H1 (cell line): ENCODE results near the gene DCDC1. TPM values are rescaled to one million over a fixed set of nuclear protein-coding genes. Genes with fewer than 3 reads are reported as not detected.

Experiments used
- CTCF ChIA-PET: fragments of 300-600 bp; sonication (Branson Sonifier 250); formaldehyde crosslinking; loops from one replicate; lab custom pipeline; 2021; ENCODE audit not compliant: partially characterized antibody; lab: Charles Lee
- POLR2A ChIA-PET: fragments of 300-600 bp; sonication (Branson Sonifier 250); formaldehyde crosslinking; loops from one replicate; lab custom pipeline; 2021; ENCODE audit warnings: inconsistent platforms; ENCODE audit not compliant: partially characterized antibody; lab: Charles Lee
- DNase-seq, 2 experiments: peaks; one replicate each; pipeline versions ENCODE4 v3.0.0 to v3.0.0-alpha.2; 2010 to 2022; ENCODE audit warnings: low spot score in 2 of 2, low read depth in 1 of 2, mixed read lengths in 1 of 2
- FAIRE-seq: peaks from 2 replicates; lab custom pipeline; 2011; peaks lifted over from hg19 to GRCh38; lab: Jason Lieb, UNC
- H2AFZ ChIP-seq: 2 replicates; pipeline ENCODE4 v1.8.1; 2012; ENCODE audit warnings: low read length, inconsistent platforms
- H2AK5ac ChIP-seq: 2 replicates; pipeline ENCODE4 v1.6.1; 2013; ENCODE audit warnings: low read depth, low read length
- H2BK120ac ChIP-seq: replicated peaks from 2 replicates; pipeline ENCODE3; 2013; ENCODE audit warnings: low read depth, low read length, inconsistent platforms
- H2BK12ac ChIP-seq: 2 replicates; pipeline ENCODE4 v1.6.1; 2013; ENCODE audit warnings: low read depth, low read length
- H2BK15ac ChIP-seq: 2 replicates; pipeline ENCODE4 v1.6.1; 2013; ENCODE audit warnings: low read length
- H2BK20ac ChIP-seq: 2 replicates; pipeline ENCODE4 v1.6.1; 2013; ENCODE audit warnings: low read length
- H2BK5ac ChIP-seq: 2 replicates; pipeline ENCODE4 v1.6.1; 2013; ENCODE audit warnings: low read depth, low read length
- H3K14ac ChIP-seq: 2 replicates; pipeline ENCODE4 v1.6.1; 2013; ENCODE audit warnings: inconsistent platforms; ENCODE audit not compliant: insufficient read length
- H3K18ac ChIP-seq: 2 replicates; pipeline ENCODE4 v1.6.1; 2013; ENCODE audit warnings: low read length; ENCODE audit errors: extremely low read depth
- H3K23ac ChIP-seq: 2 replicates; pipeline ENCODE4 v1.6.1; 2013; ENCODE audit warnings: inconsistent platforms; ENCODE audit not compliant: insufficient read length
- H3K23me2 ChIP-seq: 2 replicates; pipeline ENCODE4 v1.6.1; 2013; ENCODE audit warnings: low read depth, low read length
- H3K27ac ChIP-seq: 2 replicates; pipeline ENCODE4 v1.6.1; 2011; ENCODE audit warnings: low read depth, low read length, inconsistent platforms
- H3K27me3 ChIP-seq, 4 experiments: replicated peaks in 1 of 4; 1 replicate in 1 of 4; 2 replicates in 3 of 4; pipeline versions ENCODE4 v1.6.1 to v1.8.1; 2011 to 2013; ENCODE audit warnings: low read length in 3 of 4, mild to moderate bottlenecking in 3 of 4, inconsistent platforms in 2 of 4, mixed read lengths in 2 of 4, moderate library complexity in 1 of 4; ENCODE audit not compliant: control insufficient read depth in 3 of 4, insufficient read depth in 3 of 4; ENCODE audit errors: extremely low read depth in 1 of 4
- H3K36me3 ChIP-seq, 4 experiments: 2 replicates each; pipeline versions ENCODE4 v1.6.1 to v1.8.1; 2011 to 2013; ENCODE audit warnings: mild to moderate bottlenecking in 4 of 4, low read length in 3 of 4, moderate library complexity in 2 of 4, control low read depth in 1 of 4, inconsistent platforms in 1 of 4; ENCODE audit not compliant: insufficient read depth in 4 of 4, control insufficient read depth in 2 of 4
- H3K4ac ChIP-seq: replicated peaks from 2 replicates; pipeline ENCODE3; 2013; ENCODE audit warnings: low read length, low read depth, mixed read lengths, inconsistent platforms; ENCODE audit not compliant: insufficient read length
- H3K4me1 ChIP-seq, 4 experiments: replicated peaks in 1 of 4; 1 replicate in 1 of 4; 2 replicates in 3 of 4; pipeline versions ENCODE4 v1.6.1 to v1.8.1; 2011 to 2013; ENCODE audit warnings: low read length in 3 of 4, inconsistent platforms in 2 of 4, mixed read lengths in 1 of 4; ENCODE audit not compliant: insufficient read depth in 4 of 4, control insufficient read depth in 3 of 4
- H3K4me2 ChIP-seq, 2 experiments: 2 replicates each; pipeline versions ENCODE4 v1.6.1 to v1.8.1; 2011 to 2013; ENCODE audit warnings: low read depth in 2 of 2, low read length in 2 of 2, control low read depth in 1 of 2, inconsistent platforms in 1 of 2, mild to moderate bottlenecking in 1 of 2; ENCODE audit not compliant: insufficient read depth in 1 of 2
- H3K4me3 ChIP-seq, 4 experiments: fragments of 200-600, 300-600 bp in 1 of 4; sonication (generic), shearing (Covaris generic), sonication (Bioruptor Twin) in 1 of 4; 2 replicates each; pipeline versions ENCODE4 v1.5.1 to v1.8.1; 2011 to 2016; ENCODE audit warnings: low read length in 4 of 4, low read depth in 3 of 4, control low read depth in 2 of 4, inconsistent platforms in 2 of 4, mild to moderate bottlenecking in 2 of 4, mixed read lengths in 1 of 4, moderate library complexity in 1 of 4; ENCODE audit not compliant: insufficient read depth in 2 of 4; ENCODE audit errors: extremely low read depth in 1 of 4
- H3K56ac ChIP-seq: replicated peaks from 2 replicates; pipeline ENCODE3; 2013; ENCODE audit warnings: low read depth, mild to moderate bottlenecking, mixed read lengths, low read length, inconsistent platforms; ENCODE audit not compliant: insufficient read length
- H3K79me1 ChIP-seq: 2 replicates; pipeline ENCODE4 v1.6.1; 2013; ENCODE audit warnings: low read depth, low read length, control low read depth
- H3K79me2 ChIP-seq, 2 experiments: 2 replicates each; pipeline versions ENCODE4 v1.6.1 to v1.8.1; 2012 to 2013; ENCODE audit warnings: low read length in 2 of 2, mild to moderate bottlenecking in 2 of 2, inconsistent platforms in 1 of 2; ENCODE audit not compliant: insufficient read depth in 2 of 2, control insufficient read depth in 1 of 2
- H3K9ac ChIP-seq, 4 experiments: replicated peaks in 1 of 4; 1 replicate in 1 of 4; 2 replicates in 3 of 4; pipeline versions ENCODE4 v1.6.1 to v1.8.1; 2011 to 2013; ENCODE audit warnings: low read depth in 3 of 4, low read length in 3 of 4, control low read depth in 2 of 4, mild to moderate bottlenecking in 2 of 4, moderate library complexity in 2 of 4, inconsistent platforms in 1 of 4; ENCODE audit errors: extremely low read depth in 1 of 4
- H3K9me3 ChIP-seq, 2 experiments: 2 replicates each; pipeline versions ENCODE4 v1.6.1 to v1.8.1; 2012 to 2013; ENCODE audit warnings: mild to moderate bottlenecking in 2 of 2, moderate library complexity in 2 of 2, control low read depth in 1 of 2, inconsistent platforms in 1 of 2, low read depth in 1 of 2, low read length in 1 of 2, mixed read lengths in 1 of 2; ENCODE audit not compliant: insufficient read depth in 2 of 2
- H4K20me1 ChIP-seq, 2 experiments: replicated peaks in 1 of 2; 2 replicates each; pipeline versions ENCODE3 to v1.8.1; 2011 to 2013; ENCODE audit warnings: inconsistent platforms in 2 of 2, low read length in 2 of 2, mild to moderate bottlenecking in 1 of 2; ENCODE audit not compliant: insufficient read depth in 2 of 2, control insufficient read depth in 1 of 2
- H4K5ac ChIP-seq: 2 replicates; pipeline ENCODE4 v1.6.1; 2013; ENCODE audit warnings: low read length, low read depth, mixed read lengths, inconsistent platforms; ENCODE audit not compliant: insufficient read length
- H4K8ac ChIP-seq: 2 replicates; pipeline ENCODE4 v1.8.0; 2013; ENCODE audit warnings: mild to moderate bottlenecking, moderate library complexity, low read length, inconsistent platforms; ENCODE audit not compliant: insufficient read depth; ENCODE audit errors: extremely low read depth
- H4K91ac ChIP-seq: replicated peaks from 2 replicates; pipeline ENCODE3; 2013; ENCODE audit warnings: low read length, mixed read lengths, inconsistent platforms; ENCODE audit not compliant: insufficient read length
- EGR1 ChIP-seq: IDR thresholded peaks from 2 replicates; pipeline ENCODE4 v1.6.1; 2011; ENCODE audit warnings: low read depth, low read length, borderline replicate concordance
- EZH2 ChIP-seq: fragments of 200-600 bp; sonication (generic); IDR thresholded peaks from 2 replicates; pipeline ENCODE4 v1.7.1; 2012; ENCODE audit warnings: low read depth, mild to moderate bottlenecking, moderate library complexity, low read length, inconsistent platforms; ENCODE audit not compliant: severe bottlenecking
- GABPA ChIP-seq: IDR thresholded peaks from 2 replicates; pipeline ENCODE4 v1.6.1; 2011; ENCODE audit warnings: mild to moderate bottlenecking, low read length, moderate library complexity, borderline replicate concordance; ENCODE audit not compliant: insufficient read depth
- RFX5 ChIP-seq: IDR thresholded peaks from 2 replicates; pipeline ENCODE4 v1.6.1; 2011; ENCODE audit warnings: low read depth, low read length, improper control_type of control experiment, borderline replicate concordance
- SAP30 ChIP-seq: fragments of 300-600 bp; sonication (generic); IDR thresholded peaks from 2 replicates; pipeline ENCODE4 v1.7.1; 2012; ENCODE audit warnings: low read length, moderate library complexity, mild to moderate bottlenecking, inconsistent platforms; ENCODE audit not compliant: insufficient read depth, insufficient replicate concordance
- WGBS, 2 experiments: shearing (Covaris generic) in 1 of 2; methylation state at CpG; one replicate each; pipeline versions ENCODE4 v1.1.6 to v1.1.7; 2013 to 2015; ENCODE audit warnings: low lambda C conversion rate in 2 of 2, mixed read lengths in 2 of 2, inconsistent platforms in 1 of 2, low coverage in 1 of 2, missing lambda C conversion rate in 1 of 2; ENCODE audit not compliant: insufficient replicate concordance in 2 of 2, insufficient coverage in 1 of 2, insufficient read length in 1 of 2; ENCODE audit errors: extremely low coverage in 1 of 2, missing lambda C conversion rate in 1 of 2; 5-methylcytosine and 5-hydroxymethylcytosine counted together
- polyA plus RNA-seq, 7 experiments: library from polyadenylated mRNA; depleted of rRNA in 3 of 7; stranded (reverse) in 5 of 7; unstranded in 2 of 7; fragments of >200 nt in 5 of 7; fragments of 200-250 nt in 2 of 7; gene quantifications; 1 replicate in 5 of 7; 2 replicates in 1 of 7; 4 replicates in 1 of 7; pipeline versions ENCODE4 v1.2.1 to v1.2.3, GENCODE V29; 2011 to 2013; ENCODE audit warnings: missing spikeins in 2 of 7, mixed read lengths in 2 of 7
- total RNA-seq: library from RNA; stranded (reverse); fragmentation: NEBNext Ultra II Directional; extraction: Animal tissue kit (Norgen Biotek cat#: 25700); gene quantifications from 2 replicates; pipeline ENCODE4 v1.2.1, GENCODE V29; 2021
- TF ChIP-seq, protein P1 (sequence below): IDR thresholded peaks from 2 replicates; pipeline ENCODE4 v1.6.1; 2011; ENCODE audit warnings: low read length, improper control_type of control experiment
- TF ChIP-seq, protein P2 (sequence below): IDR thresholded peaks from 2 replicates; pipeline ENCODE4 v1.6.1; 2012; ENCODE audit warnings: inconsistent platforms
- TF ChIP-seq, protein P3 (sequence below), 3 experiments: IDR thresholded peaks; 1 replicate in 2 of 3; 2 replicates in 1 of 3; pipeline versions ENCODE4 v1.5.1 to v1.6.1; 2011; ENCODE audit warnings: low read length in 3 of 3, mild to moderate bottlenecking in 3 of 3, inconsistent platforms in 2 of 3, low read depth in 1 of 3, moderate library complexity in 1 of 3; ENCODE audit not compliant: insufficient read depth in 1 of 3; ENCODE audit errors: control extremely low read depth in 1 of 3

Gene DCDC1
- total and polyA plus RNA-seq, 2 of the 8 experiments (the other 6 are each of a cell fraction or from before 2014, with no cell fraction given), result 0.15 to 0.56 TPM

DNA sequence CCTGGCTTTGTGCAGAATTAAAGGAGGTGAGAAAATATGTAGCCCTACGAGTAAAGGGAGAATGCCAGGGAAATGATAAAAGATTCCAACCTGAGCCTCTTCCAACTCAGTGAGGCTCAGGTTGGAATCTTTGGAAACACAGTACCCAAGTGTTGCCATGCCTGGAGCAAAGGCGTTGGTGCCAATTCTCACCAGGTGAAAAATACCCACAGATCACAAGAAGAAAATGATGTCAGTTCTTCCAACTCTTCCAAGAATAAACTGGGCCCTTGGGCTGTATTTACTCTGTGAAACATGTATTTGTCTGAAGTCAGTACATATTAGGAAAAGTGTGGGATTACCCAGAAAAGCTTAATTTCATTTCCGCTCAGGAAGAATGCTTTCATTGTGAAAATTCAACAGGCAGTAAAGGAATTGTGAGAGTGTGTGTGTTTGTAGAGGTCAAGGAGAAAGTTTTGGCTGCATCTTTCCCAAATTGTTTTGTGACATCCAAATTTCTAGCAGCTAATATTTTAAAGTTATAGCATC, 548.0 kb downstream of the DCDC1 start:
- no peak overlapping the region for H3K4ac ChIP-seq
- H2BK120ac ChIP-seq, result no peak overlapping the region
- H4K20me1 ChIP-seq, result no peaks in the 10 kb centered on the region
- no peaks in the 10 kb centered on the region for H3K4me1 ChIP-seq
- no peak overlapping the region for H3K56ac ChIP-seq
- H2BK20ac ChIP-seq, result no peak overlapping the region
- H4K91ac ChIP-seq, result no peak overlapping the region
- no peaks in the 10 kb centered on the region for H3K23me2 ChIP-seq
- ChIA-PET POLR2A (no interaction called here), CTCF (interaction anchor here (1.6 kb wide), 1 partner anchor 12 kb away, joined by 3 read pairs; no protein-coding TSS in a partner anchor)
- H2BK5ac ChIP-seq, result no peak overlapping the region
- H2AK5ac ChIP-seq, result no peak overlapping the region
- no peaks in the 10 kb centered on the region; a peak in 1 of 8 replicates for H3K36me3 ChIP-seq
- no peaks in the 10 kb centered on the region for H3K79me2 ChIP-seq
- H4K5ac ChIP-seq, result no peak overlapping the region
- no peak overlapping the region for H4K8ac ChIP-seq
- no peak overlapping the region for H3K27ac ChIP-seq
- no peak for DNase-seq
- H3K14ac ChIP-seq, result no peak overlapping the region
- no peak for FAIRE-seq
- H3K4me3 ChIP-seq, result no peak overlapping the region
- H3K4me2 ChIP-seq, result no peak overlapping the region
- H3K9me3 ChIP-seq, result no peaks in the 10 kb centered on the region
- H3K23ac ChIP-seq, result no peak overlapping the region
- no peaks in the 10 kb centered on the region; a peak in 1 of 7 replicates for H3K27me3 ChIP-seq
- no peak overlapping the region for H3K9ac ChIP-seq
- H2BK12ac ChIP-seq, result no peak overlapping the region
- no peak overlapping the region for H2BK15ac ChIP-seq
- H2AFZ ChIP-seq, result no peak overlapping the region
- no peak overlapping the region for H3K18ac ChIP-seq
- H3K79me1 ChIP-seq, result no peaks in the 10 kb centered on the region
- WGBS, 2 experiments, result 91% methylated on average over 3 of the region's 3 CpGs; no CpG with 5 or more reads in 1 of the 2 experiments
- TF ChIP-seq RFX5 (no peak), EZH2 (no peak), EGR1 (no peak), GABPA (no peak), SAP30 (no peak)
- TF ChIP-seq, protein P1, sequence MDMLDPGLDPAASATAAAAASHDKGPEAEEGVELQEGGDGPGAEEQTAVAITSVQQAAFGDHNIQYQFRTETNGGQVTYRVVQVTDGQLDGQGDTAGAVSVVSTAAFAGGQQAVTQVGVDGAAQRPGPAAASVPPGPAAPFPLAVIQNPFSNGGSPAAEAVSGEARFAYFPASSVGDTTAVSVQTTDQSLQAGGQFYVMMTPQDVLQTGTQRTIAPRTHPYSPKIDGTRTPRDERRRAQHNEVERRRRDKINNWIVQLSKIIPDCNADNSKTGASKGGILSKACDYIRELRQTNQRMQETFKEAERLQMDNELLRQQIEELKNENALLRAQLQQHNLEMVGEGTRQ, result no peak
- TF ChIP-seq, protein P2, sequence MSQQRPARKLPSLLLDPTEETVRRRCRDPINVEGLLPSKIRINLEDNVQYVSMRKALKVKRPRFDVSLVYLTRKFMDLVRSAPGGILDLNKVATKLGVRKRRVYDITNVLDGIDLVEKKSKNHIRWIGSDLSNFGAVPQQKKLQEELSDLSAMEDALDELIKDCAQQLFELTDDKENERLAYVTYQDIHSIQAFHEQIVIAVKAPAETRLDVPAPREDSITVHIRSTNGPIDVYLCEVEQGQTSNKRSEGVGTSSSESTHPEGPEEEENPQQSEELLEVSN, result no peak
- TF ChIP-seq, protein P3, sequence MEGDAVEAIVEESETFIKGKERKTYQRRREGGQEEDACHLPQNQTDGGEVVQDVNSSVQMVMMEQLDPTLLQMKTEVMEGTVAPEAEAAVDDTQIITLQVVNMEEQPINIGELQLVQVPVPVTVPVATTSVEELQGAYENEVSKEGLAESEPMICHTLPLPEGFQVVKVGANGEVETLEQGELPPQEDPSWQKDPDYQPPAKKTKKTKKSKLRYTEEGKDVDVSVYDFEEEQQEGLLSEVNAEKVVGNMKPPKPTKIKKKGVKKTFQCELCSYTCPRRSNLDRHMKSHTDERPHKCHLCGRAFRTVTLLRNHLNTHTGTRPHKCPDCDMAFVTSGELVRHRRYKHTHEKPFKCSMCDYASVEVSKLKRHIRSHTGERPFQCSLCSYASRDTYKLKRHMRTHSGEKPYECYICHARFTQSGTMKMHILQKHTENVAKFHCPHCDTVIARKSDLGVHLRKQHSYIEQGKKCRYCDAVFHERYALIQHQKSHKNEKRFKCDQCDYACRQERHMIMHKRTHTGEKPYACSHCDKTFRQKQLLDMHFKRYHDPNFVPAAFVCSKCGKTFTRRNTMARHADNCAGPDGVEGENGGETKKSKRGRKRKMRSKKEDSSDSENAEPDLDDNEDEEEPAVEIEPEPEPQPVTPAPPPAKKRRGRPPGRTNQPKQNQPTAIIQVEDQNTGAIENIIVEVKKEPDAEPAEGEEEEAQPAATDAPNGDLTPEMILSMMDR (IDR thresholded peaks at IDR 0.05; ENCODE audit: control extremely low read depth in 1 of 3, insufficient read depth in 1 of 3, low read depth in 1 of 3, low read length in 3 of 3), result no peak
